ENCODE data around the gene NUP58.

- TF ChIP-seq, protein P1, sequence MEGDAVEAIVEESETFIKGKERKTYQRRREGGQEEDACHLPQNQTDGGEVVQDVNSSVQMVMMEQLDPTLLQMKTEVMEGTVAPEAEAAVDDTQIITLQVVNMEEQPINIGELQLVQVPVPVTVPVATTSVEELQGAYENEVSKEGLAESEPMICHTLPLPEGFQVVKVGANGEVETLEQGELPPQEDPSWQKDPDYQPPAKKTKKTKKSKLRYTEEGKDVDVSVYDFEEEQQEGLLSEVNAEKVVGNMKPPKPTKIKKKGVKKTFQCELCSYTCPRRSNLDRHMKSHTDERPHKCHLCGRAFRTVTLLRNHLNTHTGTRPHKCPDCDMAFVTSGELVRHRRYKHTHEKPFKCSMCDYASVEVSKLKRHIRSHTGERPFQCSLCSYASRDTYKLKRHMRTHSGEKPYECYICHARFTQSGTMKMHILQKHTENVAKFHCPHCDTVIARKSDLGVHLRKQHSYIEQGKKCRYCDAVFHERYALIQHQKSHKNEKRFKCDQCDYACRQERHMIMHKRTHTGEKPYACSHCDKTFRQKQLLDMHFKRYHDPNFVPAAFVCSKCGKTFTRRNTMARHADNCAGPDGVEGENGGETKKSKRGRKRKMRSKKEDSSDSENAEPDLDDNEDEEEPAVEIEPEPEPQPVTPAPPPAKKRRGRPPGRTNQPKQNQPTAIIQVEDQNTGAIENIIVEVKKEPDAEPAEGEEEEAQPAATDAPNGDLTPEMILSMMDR (optimal IDR thresholded peaks at IDR 0.05 in 1 of 3, IDR thresholded peaks at IDR 0.05 in 1 of 3, conservative IDR thresholded peaks at IDR 0.05 in 1 of 3; ENCODE audit: extremely low read depth in 1 of 3, insufficient read depth in 2 of 3, low read length in 3 of 3) = no peak
- no peak for TF ChIP-seq EZH2 (IDR thresholded peaks at IDR 0.05; ENCODE audit: low read length)
Observed at GRCh38 chr13:25324100-25324499, 22.7 kb downstream of the NUP58 start.
